ENCODE data around the gene HMX2. TPM values are rescaled to one million over a fixed set of nuclear protein-coding genes. Genes with fewer than 3 reads are reported as not detected.
"Not testable (repeated sequence)": the region's sequence is repeated elsewhere in the genome, so short reads cannot be mapped to it uniquely, and the experiment has no call there.

Gene HMX2
- total RNA-seq, 1 donor from 2014 or later, result not detected

- DNase-seq, result no peak
These were observed 3.8 kb downstream of the HMX2 start for GRCh38 chr10:123151737-123152135.

DNA sequence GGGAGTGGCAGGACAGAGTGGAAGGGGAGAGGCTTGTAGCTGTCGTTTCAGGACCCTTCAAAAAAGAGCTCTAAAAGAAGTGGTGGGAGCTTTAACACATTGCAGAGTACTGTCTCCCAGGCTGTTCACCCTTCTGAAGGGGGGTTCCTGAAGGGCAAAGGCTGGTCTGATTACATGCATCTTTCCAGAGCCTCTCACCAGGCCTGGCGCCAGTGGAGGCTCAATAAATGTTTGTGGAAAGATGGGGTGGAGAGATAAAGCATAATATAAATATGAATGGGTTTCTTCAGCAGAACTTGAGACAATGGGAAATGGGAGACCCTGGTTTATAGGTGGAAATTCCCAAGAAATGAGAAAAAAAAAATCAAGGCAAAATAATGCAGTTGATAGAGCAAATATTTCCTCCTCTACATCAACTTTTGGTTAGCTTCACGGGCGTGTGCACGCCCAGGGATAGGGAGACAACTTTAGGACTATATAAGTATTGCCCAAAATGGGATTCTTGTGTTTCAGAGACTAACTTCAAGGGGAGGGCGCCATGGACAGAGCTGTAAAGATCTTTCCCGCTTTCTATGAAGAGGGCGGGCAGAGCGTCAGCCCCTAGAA lies 5.7 kb downstream of the HMX2 start:
- DNase-seq, result no peak

DNA sequence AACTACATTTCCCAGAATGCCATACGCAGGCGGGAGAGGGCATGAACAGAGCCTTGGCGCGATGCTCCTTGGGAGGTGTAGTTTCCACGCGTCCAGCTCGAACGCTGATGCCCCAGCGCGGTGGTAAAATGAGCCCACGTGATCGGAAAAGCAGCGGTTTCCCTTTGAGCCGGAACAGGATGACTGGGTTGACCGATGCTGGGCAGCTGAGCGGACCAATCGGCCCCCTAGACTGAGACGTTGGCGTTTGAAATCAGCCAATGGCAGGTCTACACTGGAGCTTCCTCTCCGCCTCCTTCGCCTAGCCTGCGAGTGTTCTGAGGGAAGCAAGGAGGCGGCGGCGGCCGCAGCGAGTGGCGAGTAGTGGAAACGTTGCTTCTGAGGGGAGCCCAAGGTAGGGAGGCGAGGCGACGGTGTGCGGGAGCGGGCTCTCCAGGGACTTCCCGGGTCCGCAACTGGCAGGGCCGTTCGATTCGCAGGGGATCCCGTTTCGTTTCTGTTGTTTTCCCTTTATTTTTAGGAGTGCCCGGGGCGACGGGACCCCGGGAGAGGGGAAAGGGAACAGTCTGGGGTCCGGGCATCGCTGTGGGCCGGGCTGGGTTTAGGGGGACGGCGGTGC lies 6.3 kb downstream of the HMX2 start, which contains the start of gene BUB3:
Gene BUB3 (plus strand): TSS at position 311 of the 619 bp plus-strand sequence. CDS start 516 bp downstream, outside the sequence.
- peak; percentile 99 for DNase-seq

DNA sequence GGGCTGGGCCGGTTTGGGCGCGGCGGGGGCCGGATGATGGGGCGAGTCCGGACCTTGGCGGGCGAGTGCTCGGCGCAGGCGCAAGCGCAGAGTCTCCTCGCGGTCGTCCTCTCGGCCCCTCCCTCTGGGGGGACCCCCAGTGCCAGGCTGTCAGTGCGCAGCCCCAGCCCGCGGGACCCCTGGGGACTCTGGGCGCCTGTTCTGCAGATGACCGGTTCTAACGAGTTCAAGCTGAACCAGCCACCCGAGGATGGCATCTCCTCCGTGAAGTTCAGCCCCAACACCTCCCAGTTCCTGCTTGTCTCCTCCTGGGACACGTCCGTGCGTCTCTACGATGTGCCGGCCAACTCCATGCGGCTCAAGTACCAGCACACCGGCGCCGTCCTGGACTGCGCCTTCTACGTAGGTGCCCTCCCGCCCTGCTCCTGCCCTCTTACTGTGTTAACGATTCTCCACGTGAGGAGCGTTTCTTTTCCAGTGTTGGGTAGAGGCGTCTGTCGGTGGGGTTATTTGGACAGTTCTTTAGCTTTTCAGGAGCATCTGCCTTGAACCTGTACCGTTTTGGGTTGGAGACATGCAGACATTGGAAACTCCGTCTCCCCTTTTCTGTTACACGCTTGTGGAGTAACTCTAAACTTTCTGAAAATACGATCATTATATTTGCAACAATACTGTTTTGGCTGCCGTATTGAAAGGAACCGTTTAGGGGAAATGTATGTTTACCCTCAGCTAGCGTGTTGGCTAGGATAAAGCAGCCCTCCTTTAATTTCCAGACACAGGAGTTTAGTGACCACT lies 7.0 kb downstream of the HMX2 start:
- DNase-seq, result peak; percentile 53

DNA sequence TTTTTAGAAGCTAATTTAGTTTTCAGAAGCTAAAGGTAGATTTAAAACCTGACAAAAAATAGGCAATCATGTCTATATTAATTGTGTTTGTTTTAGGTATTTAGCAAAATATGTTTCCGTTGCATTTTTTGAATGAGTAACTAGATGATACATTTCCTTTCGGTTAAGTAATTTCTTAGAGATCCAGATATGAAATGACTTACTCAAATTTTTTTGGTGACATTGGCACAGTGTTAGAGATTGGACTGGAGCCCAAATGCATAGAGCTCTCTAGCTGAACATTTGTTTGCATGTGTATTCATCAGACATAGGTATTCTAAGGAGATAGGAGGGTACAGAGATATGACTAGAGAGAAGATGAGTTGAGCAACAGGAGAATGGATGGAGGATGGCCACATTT lies 8.1 kb downstream of the HMX2 start:
- no peak for DNase-seq

DNA sequence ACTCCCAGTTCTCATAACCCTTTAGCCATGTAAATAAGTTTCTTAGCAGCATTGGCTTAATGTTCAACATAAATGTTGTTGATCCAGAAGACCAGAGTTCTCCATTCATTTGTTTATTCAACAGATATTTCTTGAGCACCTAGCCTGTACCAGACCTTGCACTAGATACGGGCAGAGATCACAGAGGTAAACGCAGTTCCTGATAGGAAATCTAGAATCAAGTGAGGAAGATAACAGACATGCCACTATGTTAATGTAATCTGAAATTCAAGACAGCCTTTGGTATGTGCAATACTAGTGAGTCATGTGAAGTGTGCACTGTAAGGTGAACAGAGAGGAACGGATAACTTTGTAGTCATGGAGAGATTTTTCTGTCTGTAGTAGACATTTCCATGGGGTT lies 9.3 kb downstream of the HMX2 start:
- DNase-seq, result no peak

DNA sequence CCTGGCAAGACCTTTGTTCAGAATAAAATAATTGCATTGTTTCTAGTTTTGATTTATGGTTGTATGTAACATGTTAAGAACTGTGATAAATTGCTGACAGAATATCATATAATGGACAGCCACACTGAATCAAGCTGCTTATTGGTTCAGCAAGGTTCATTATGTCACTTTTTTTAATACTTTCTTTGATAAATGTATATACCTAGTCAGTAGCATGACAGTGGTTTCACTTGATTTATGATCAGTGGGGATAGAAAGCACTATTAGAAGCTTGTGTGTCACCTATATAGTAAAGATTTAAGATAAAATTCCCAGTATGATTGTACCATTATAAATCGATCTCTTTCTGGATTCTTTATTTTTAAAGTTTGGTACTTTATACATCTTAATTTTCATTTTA lies 10.7 kb downstream of the HMX2 start:
- no peak for DNase-seq

DNA sequence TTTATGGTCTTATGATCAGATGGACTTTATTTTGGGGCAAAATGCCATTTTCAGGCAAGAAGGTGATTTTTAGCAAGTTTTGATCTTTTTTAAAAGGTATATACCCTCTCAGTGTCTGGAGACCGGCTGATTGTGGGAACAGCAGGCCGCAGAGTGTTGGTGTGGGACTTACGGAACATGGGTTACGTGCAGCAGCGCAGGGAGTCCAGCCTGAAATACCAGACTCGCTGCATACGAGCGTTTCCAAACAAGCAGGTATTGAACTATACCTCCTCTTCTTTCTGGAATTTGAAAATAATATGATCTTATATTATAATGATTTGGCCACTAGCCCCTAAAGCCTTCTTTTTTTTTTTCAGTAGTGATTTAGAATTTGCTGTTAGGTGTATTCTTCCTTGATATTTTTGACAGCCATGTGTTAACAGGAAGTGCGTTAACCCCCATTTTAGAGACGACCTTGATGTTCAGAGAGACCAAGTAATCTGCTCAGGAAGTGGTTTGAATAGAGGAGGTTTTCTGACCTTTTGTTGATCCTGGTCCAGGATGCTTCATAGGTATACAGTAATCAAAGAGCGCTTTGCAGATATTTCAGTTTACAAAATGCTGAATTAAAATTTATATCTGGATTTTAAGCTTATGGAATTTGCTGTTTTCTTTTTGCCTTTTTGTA lies 12.5 kb downstream of the HMX2 start:
- DNase-seq, result no peak

DNA sequence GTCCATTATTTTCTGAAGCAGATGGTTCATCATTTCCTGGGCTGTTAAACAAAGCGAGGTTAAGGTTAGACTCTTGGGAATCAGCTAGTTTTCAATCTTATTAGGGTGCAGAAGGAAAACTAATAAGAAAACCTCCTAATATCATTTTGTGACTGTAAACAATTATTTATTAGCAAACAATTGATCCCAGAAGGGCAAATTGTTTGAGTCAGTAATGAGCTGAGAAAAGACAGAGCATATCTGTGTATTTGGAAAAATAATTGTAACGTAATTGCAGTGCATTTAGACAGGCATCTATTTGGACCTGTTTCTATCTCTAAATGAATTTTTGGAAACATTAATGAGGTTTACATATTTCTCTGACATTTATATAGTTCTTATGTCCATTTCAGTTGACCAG lies 16.4 kb downstream of the HMX2 start:
- DNase-seq, result no peak

DNA sequence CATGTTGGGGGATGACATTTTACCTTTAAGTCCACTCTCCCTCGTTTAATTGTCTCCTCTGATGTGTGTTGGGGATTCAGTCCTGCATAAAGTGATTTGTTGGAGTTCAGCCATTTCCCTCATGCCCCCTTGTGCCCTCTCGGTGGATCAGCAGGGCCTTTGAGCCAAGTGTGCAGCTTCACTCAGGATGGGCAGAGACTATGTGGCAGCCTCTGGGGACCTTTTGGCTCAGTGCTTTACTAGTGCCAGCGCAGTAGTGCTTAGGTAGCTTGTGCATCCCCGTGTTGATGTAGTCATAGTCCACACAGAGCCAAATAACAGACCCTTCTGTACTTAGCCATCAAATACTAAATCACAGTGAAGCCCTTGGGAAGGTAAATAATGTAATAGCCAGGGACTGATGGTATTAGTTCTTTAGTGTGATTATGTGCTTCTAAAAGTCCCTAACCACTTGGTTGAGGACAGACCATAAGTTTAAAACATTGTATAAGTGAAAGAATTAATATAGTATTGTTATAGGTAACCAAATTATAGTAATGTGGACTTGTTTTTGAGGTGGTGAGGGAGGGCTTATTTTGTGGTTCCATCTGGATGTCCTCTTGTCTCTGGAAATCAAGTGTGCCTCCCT lies 17.6 kb downstream of the HMX2 start:
- DNase-seq, result no peak

DNA sequence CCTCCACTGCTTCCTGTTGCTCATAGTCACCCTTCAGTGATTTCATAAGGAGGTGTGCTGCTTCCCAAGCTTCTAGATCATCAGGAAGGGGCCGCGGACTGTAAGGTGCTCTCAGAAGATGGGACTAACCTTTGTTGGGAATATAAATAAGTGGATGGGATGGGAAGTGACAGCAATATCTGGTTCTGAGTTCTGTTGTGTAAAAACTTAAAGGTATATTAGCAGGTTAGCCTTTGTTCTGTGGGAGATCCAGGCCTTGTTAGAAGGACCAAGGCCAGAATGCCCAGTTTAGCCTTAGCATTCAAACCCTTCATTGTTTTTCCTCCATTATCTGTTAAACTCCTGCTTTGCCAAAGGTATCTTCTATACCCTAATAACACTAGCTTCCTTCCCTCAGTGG lies 18.7 kb downstream of the HMX2 start:
- DNase-seq, result no peak

DNA sequence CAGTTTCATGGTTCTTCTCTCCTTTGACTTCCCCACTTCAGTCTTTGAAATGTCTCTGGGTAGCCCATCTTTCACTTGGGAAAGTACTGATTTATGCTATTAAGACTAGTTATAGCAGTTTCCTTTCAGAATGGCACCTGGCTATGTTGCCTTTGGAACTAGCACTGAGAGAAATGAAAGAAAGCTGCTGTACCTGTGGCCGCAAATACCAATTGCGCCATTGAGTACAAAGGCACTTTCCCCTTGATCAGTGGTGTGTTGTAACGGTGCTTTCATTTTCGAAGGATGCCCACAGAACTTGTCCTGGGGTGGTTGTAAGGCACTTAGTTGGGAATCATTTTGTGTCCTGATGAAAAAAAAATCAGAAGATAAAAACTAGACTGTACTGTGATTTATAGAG lies 23.0 kb downstream of the HMX2 start:
- no peak for DNase-seq

- DNase-seq, result not testable (repeated sequence)
These were observed 23.7 kb downstream of the HMX2 start for GRCh38 chr10:123171616-123172015.

- no peak for DNase-seq
These were observed 27.8 kb downstream of the HMX2 start for GRCh38 chr10:123175389-123176387.

GRCh38 chr10:123178390-123178789 lies 30.5 kb downstream of the HMX2 start:
- not testable (repeated sequence) for DNase-seq

GRCh38 chr10:123180101-123181090 lies 32.5 kb downstream of the HMX2 start:
- DNase-seq, result no peak

DNA sequence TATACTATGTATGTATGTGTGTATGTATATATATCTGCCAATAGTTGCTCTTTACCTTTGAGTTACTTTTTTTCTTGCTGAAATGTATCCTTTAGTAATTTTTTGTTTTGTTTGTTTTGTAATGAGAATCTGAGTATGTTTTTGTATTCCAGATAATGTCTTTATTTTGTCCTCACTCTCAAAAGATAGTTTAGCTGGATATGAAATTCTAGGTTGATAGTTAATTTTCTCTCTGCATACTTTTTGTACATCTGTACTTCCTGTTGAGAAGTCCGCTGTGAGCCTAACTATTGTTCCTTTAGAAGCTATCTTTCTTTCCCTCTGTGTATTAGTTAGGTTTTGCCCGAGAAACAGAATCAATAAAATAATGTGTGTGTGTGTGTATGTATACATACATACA lies 35.8 kb downstream of the HMX2 start:
- DNase-seq, result no peak

- DNase-seq, result no peak
These were observed 39.8 kb downstream of the HMX2 start for GRCh38 chr10:123187781-123188180.

DNA sequence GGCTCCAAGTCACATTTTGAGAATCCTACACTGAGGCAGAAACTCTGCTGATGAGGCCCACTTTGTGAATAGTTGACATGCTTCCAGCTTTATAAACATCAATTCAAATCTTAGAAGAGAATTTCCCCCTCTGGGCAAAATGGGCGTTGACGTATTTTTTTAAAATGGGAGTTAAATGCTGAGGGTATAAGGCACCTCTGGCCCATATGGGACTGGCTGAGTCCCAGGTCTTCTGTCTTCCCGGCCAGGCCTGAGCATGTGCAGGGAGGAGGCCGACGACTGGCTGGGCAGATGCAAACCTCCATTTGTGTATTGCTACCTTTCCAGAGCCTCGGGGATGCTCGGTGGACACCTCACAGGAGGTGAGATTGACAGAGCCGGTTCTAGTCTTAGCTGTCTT lies 44.0 kb downstream of the HMX2 start:
- DNase-seq, result no peak

DNA sequence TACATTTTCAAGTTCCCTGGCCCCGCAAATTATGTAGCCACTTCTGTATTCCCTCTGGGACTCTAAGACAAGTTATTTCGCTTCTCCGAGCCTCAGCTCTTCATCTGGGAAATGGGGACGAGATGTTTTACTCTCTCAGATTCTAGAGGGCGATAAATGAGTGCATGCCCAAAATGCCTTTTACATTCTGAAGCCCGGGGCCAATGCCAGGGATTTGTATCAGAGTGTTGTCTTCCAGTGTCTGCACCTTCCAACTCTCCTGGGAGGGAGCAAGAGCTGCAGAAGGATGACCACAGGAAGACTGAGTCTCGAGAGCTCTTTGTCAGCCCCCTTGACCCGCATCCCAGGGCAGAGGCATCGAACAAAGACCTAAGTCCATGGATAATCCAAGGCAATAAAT lies 46.1 kb downstream of the HMX2 start:
- DNase-seq, result no peak
